GM23248 (cell line): ENCODE data around the gene PPP6R1.

ENCODE experiments used
- EZH2 ChIP-seq: fragments of 200-600 bp; sonication (generic); IDR thresholded peaks from 2 replicates; pipeline ENCODE4 v1.6.1; 2018; ENCODE audit warnings: antibody characterized with exemption, mild to moderate bottlenecking; ENCODE audit not compliant: insufficient read depth, poor library complexity, severe bottlenecking
- EZH2phosphoT487 ChIP-seq: fragments of 200-600 bp; sonication (generic); IDR thresholded peaks from 2 replicates; pipeline ENCODE4 v1.6.1; 2018; ENCODE audit warnings: antibody characterized with exemption, moderate library complexity, mild to moderate bottlenecking, low read depth; ENCODE audit not compliant: insufficient read depth

DNA sequence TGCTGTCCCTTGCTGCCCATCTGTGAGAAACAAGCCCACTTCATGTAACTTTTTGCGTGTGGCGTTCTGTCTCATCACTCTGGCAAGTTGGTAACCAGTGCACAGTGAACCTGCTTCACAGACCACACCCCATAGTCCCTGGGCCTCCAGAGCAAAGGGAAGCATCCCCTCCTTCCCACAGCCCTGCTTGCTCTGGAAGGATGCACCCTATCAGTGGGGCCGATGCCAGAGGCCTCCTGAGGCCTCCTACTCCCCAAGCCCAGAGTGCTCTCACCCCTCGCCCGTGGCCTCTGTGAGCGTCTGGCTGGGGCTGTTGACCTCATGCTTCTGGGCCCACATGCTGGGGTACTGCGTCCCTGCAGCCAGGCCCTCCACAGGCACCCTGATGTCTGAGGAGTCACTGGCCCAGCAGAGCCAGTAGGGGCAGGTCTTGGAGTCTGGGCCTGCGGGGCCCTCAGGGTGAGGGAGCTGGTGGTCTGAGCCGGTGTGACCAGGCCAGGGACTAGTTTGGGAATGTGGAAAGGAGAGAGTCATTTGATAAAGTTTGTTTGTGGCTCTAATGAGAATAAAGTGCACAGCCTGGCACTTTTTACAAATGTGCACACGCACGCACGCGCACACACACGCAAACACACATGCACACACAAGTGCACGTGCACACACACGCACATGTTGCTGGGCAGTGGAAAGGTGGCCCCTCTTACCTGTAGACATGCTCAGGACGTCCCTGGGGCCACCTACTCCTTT is 35.4 kb downstream of the PPP6R1 start:
- TF ChIP-seq EZH2 (no peak), EZH2phosphoT487 (no peak)
